CD4-positive, alpha-beta T cell treated with Interleukin-1 beta for 1 hour (primary cell): ENCODE results near the gene GADD45GIP1.
"Not testable (repeated sequence)": the region's sequence is repeated elsewhere in the genome, so short reads cannot be mapped to it uniquely, and the experiment has no call there.

ENCODE experiments used
- DNase-seq, 2 donors: peaks; one replicate each; pipeline ENCODE4 v3.0.0-alpha.2; 2020 to 2022

The GADD45GIP1 gene

GRCh38 chr19:12955996-12956395, 1.0 kb downstream of the GADD45GIP1 start:
- no peak for DNase-seq

DNA sequence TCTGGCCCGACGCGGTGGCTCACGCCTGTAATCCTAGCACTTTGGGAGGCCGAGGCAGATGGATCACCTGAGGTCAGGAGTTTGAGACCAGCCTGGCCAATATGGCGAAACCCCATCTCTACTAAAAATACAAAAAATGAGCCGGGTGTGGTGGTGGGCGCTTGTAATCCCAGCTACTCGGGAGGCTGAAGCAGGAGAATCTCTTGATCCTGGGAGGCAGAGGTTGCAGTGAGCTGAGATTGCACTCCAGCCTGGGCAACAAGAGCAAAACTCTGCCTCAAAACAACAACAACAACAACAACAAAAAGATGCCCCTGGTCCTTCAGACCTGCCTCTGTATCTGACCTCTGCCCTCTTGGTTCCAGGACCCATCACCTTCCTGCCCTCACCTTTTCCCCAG, 1.4 kb downstream of the GADD45GIP1 start:
- DNase-seq, result not testable (repeated sequence)

GRCh38 chr19:12954612-12954962, 2.4 kb downstream of the GADD45GIP1 start:
- DNase-seq, result no peak

DNA sequence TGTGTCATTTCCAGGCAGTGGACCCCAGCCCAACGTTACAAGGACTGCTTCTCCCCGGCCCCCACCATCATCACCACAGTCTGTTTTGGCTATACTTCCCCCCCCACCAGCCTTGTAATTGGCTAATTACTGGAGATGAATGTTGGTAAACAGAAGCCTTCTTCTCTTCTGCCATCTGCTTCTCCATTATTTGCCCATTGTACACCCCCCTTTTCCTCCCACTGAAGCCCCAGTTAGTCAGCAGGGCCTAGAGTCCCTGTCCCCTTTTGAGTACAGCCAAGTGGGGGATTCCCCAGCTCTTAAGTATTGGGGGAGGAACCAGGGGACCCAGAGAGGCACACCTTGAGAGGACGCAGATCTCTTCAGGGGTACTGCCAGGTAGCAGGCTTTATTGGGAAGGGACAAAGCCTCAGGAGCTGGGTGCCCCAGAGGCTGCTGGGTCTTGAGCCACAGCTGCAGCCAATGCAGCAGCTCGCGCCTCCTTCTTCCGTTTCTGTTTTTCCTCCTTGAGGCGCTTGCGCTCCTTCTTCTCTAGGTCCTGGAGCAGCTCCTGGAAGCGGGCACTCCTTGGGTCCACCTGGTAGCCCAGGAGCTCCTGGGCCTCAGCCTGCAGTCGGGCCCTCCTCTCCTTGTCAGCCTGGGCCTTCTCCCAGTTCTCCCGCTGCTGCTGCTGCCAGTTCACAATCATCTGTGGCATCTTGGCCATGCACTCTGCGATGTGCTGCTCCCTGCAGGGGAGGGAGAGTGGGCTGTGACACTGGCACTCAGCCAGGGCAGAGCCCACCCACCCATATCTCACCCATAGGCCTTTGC, 3.0 kb downstream of the GADD45GIP1 start:
- DNase-seq, result no peak

- DNase-seq, result no peak
Observed at GRCh38 chr19:12953138-12953798, 3.8 kb downstream of the GADD45GIP1 start.

GRCh38 chr19:12952488-12953137, 4.4 kb downstream of the GADD45GIP1 start:
- peak in 1 of 2 donors; percentile 49 for DNase-seq

DNA sequence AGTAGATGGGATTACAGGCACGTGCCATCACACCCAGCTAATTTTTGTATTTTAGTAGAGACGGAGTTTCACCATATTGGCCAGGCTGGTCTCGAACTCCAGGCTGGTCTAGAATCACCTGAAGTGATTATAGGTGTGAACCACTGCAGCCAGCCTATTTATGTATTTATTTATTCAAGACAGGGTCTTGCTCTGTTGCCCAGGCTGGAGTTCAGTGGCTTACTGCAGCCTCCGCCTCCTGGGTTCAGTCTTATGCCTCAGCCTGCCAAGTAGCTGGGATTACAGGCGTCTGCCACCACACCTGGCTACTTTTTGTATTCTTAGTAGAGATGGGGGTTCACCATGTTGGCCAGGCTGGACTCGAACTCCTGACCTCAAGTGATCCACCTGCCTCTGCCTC, 5.0 kb downstream of the GADD45GIP1 start:
- not testable (repeated sequence) for DNase-seq

DNA sequence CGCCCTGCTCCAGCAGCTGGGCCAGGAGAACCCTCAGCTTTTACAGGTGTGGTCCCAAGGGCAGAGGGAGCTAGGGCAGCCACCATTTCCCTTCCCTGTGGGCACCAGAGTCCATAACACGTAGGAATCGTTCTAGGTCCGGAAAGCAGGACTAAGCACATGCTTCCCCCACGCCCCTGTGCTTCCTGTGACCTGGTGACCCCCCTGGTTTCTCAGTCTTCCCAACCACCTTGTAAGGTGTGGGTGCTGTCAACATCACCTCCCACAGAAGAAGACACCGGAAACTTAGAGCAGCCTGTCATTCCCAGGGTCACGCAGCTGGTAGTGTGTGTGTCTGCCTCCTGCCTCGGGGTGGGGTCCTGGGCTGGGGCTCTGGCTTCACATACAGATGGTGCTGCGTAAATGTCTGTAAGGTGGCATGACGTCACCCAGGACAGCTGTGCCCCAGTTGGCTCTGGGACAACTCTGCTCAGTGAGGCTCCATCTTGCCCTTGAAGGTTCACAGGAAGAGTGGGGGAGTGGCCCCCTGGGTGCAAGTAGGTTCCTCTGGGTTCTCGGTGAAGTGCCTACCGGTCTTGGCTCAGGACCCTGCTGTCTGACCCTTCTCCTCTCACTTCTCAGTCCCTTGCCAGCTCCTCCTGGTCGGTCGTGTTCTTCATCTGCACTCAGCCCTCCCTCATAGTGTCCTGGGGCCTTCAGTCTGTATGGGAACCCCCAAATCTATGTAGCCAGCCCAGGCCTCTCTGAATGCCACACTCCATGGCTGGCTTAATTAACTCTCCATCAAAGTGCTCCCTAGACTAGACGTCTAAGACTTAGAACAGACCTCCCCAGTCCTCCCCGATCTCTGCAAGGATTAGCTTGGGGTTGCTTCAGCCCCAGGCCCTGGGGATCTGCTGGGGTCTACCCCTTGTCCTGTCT, 7.4 kb downstream of the GADD45GIP1 start:
- DNase-seq, result no peak

DNA sequence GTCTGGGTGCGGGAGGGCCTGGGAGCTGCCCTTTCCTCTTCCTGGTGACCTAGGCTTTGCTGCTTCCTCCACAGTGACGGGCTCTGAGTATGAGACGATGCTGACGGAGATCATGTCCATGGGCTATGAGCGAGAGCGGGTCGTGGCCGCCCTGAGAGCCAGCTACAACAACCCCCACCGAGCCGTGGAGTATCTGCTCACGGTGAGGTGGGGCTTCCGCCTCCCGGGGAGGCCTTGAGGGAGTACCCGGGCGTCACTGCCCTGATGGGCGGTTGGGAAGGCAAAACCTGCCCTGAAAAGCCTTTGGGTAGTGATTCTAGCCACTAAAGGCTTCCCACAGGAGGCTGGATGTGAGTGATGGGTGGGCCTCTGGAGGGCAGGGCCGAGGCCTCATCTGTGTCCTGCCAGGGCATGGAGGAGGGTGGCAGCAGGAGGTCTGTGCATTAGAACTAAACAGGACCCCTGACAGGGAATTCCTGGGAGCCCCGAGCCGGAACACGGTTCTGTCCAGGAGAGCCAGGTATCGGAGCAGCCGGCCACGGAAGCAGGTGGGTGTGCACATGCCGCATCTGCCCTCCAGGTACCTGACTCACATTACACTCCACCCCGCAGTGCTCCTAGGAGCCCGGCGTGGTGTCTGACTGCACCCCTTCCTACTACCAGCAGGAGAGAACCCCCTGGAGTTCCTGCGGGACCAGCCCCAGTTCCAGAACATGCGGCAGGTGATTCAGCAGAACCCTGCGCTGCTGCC, 8.2 kb downstream of the GADD45GIP1 start:
- DNase-seq, result no peak

- no peak for DNase-seq
Observed at GRCh38 chr19:12947702-12948611, 9.1 kb downstream of the GADD45GIP1 start.

GRCh38 chr19:12946731-12947496, 10.1 kb downstream of the GADD45GIP1 start:
- no peak for DNase-seq

DNA sequence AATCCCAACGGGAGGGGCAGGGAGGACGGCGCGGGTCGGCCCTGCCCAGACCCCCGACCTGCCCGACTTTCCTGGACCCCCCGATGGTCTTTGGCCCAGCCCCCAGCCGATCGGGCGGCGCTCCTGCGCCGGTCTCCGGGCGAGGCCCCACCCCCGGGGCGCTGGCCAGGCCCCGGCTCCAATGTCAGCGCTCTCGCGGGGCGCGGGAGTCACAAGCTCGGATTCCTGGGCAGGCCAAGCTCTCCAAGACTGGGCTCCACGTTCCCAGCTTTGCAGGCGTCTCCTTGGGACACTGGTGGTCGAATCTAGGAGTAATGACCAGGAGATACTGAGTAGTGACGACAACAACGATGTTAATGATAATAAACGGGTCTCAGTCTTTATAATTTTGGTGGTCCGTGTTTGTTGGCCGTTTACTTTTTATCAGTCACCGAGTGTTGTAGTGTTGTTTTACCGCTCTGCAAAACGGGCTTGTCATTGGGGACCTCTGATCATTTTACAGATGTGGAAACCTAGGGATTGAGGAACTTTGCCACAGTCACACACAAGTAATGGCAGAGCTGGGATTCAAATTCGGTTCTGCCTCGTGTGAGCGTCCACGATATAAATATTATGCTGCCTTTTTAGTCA, 10.8 kb downstream of the GADD45GIP1 start:
- DNase-seq, result peak; percentile 51 to 53

- peak; percentile 98 to 99 for DNase-seq
Observed at GRCh38 chr19:12945479-12946091, 11.4 kb downstream of the GADD45GIP1 start, which contains the start of gene RAD23A. Gene RAD23A (plus strand): TSS chr19:12945862. CDS start chr19:12945949, 87 bp downstream.

- DNase-seq, result no peak
Observed at GRCh38 chr19:12944104-12944674, 12.8 kb downstream of the GADD45GIP1 start.

GRCh38 chr19:12943437-12944044, 13.5 kb downstream of the GADD45GIP1 start:
- DNase-seq, result no peak

DNA sequence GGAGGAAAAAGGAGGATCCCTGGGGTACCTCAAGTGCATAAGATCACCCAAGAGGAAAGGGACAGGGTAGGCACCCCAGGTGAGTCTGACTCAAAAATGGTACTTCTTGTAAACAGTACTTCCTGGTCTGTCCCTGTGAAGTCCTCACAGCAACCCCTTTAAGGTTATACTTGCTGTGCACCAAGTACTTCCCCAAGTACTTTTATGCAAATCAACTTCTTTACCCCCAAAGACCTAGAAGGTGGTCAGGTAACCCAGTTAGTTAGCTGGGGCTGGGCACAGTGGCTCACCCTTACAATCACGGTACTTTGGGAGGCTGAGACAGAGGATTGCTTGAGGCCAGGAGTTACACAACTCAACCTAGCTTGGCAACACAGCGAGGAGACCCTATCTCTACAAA, 16.1 kb downstream of the GADD45GIP1 start:
- no peak for DNase-seq

- no peak for DNase-seq
Observed at GRCh38 chr19:12939975-12940423, 17.0 kb downstream of the GADD45GIP1 start.
